GM19438 (cell line): Measurements from ENCODE around the gene KCNJ3.

Experiments used
- ATAC-seq: cut with Tn5 transposase; IDR thresholded peaks from one replicate; pipeline ENCODE4 v1.9.1; 2021; ENCODE audit warnings: low read depth; ENCODE audit not compliant: unreplicated experiment

Gene KCNJ3

GRCh38 chr2:154704991-154705390 is 6.5 kb downstream of the KCNJ3 start:
- ATAC-seq, result no peak

- ATAC-seq, result no peak
Observed at GRCh38 chr2:154706660-154707059, 8.2 kb downstream of the KCNJ3 start.

GRCh38 chr2:154707994-154708575 is 9.6 kb downstream of the KCNJ3 start:
- ATAC-seq, result no peak

- ATAC-seq, result no peak
Observed at GRCh38 chr2:154709215-154709614, 10.7 kb downstream of the KCNJ3 start.

- ATAC-seq, result no peak
Observed at GRCh38 chr2:154710078-154710477, 11.6 kb downstream of the KCNJ3 start.

GRCh38 chr2:154710685-154711084 is 12.2 kb downstream of the KCNJ3 start:
- ATAC-seq, result no peak

- ATAC-seq, result no peak
Observed at GRCh38 chr2:154713675-154714074, 15.2 kb downstream of the KCNJ3 start.

DNA sequence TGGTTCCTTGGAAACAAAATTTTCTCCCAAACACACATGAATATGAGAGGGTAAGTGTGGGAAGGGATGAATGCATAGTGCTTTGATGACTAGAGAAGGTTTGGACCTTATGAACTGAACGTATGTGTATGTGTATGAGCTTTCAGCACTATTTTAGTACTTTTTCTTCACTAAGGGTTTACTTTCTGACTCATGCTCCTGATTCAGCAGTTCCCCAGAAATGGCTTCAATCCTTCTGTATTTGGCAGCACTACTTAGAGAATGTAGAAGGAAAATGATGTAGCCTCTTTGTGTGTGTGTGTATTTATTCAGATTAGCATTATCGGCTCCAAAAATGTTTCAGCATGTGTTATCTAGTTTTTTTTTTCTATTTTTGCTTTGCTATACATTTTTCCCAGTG is 22.2 kb downstream of the KCNJ3 start:
- ATAC-seq, result no peak

DNA sequence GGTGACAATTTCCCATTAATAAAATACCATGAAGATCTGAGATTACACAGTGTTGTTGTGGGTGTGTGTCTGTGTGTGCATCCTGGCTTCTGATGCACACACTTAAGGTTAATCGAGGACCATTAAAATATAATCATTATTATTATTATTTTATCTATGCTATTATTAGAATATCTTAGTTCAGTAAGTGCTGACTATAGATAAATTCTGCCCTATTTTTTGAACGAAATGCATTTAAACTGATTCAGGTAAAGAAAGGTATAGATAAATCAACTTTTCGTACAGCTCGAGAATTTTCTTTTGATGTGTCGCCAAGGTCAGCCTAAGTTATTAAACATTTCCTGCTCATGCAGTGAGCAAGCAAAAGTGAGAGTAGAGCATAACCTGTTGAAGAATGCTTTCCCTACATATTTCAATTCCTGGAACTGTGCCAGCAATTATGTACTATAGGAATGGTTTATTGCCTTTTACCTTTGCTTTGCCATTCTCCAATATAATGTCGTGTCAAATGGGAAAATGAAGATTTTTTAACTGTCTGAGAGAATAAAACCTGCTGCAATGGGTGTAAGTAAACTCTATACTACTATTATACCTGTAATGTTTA is 25.8 kb downstream of the KCNJ3 start:
- no peak for ATAC-seq

DNA sequence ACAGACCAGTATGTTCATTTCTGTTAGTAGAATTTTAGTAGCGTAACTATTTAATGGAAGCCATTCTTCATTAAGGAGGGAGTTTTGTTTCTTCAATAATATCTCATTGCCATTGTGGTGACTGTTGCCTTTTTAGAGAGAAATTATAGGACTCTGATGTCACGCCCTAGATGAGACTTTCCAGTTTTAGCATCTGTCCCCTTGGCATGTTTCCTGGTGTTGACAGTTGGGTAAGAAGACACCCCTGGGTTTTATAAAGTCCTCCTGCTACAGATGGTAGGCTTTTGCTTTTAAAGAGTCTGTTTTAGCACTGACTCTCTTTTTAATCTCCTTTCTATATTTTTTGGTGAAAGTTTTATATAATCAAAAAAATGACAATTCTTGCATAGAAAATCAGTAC is 41.9 kb downstream of the KCNJ3 start:
- no peak for ATAC-seq

- ATAC-seq, result no peak
Observed at GRCh38 chr2:154758871-154759270, 60.4 kb downstream of the KCNJ3 start.

- ATAC-seq, result no peak
Observed at GRCh38 chr2:154762638-154763037, 64.1 kb downstream of the KCNJ3 start.

GRCh38 chr2:154771664-154772284 is 73.3 kb downstream of the KCNJ3 start:
- no peak for ATAC-seq

GRCh38 chr2:154776825-154777224 is 78.3 kb downstream of the KCNJ3 start:
- ATAC-seq, result no peak

DNA sequence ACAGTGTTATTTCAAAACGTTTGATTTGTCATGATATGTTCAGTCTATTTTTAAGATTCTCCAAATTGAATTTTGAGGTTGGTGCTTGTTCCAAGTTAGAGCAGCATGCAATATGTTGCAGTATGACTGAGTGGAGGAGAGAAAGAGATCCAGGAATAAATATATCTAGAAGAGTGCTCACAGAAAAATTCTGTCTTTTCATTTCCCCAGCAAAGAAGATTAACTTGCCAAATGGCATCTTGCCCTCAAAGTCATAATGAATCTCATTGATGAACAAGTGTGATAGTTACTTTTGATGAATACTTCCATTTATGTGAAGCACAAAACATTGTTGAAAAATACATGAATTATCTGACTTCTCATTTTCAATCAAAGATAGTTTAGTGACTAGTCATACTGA is 95.9 kb downstream of the KCNJ3 start:
- no peak for ATAC-seq

DNA sequence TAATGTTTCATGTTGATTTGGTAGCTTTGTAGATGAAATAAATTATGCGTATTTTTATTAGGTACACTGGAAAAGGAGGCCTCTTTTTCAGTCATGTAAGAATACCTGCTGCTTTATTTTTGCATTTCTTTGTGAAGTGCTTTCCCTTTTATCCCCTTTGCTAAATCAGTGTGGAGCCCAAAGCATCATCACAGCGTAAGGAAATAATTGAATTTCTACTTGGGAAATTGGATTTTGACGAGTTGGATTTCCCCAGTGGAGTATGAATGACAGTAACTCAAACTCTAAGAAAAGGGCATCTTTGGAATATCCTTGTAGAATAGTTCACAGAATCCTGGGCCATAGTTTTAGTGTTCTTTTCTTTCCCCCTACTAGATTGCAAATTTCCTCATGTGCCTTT is 97.2 kb downstream of the KCNJ3 start:
- no peak for ATAC-seq

- ATAC-seq, result no peak
Observed at GRCh38 chr2:154804451-154804850, 106.0 kb downstream of the KCNJ3 start.

- ATAC-seq, result no peak
Observed at GRCh38 chr2:154813636-154814035, 115.1 kb downstream of the KCNJ3 start.

GRCh38 chr2:154814856-154815255 is 116.4 kb downstream of the KCNJ3 start:
- ATAC-seq, result no peak

GRCh38 chr2:154825358-154825757 is 126.9 kb downstream of the KCNJ3 start:
- ATAC-seq, result no peak

DNA sequence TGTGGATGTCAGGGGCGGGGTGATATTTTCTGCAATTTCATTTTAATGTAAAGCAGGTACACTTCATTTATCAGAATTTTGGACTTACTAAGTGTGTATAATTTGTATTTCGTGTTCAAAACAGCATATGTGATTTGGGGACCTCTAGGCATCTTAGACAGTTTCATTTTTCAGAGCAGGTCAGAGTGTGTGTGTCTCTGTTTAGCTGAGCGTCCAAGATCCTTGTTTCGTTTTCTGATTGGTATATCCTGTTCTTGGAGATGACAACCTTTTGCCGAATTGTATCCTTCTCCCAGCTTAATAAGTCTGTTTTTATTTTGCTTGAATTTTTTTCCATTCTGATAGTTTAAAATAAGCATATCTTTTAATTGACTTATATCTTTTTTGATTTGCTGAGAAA is 128.3 kb downstream of the KCNJ3 start:
- ATAC-seq, result no peak

GRCh38 chr2:154827286-154827685 is 128.8 kb downstream of the KCNJ3 start:
- no peak for ATAC-seq
